Liver (tissue), 3 donors: Measurements from ENCODE around the gene TGM2.

Source experiments
- ATF3 ChIP-seq: IDR thresholded peaks from 2 replicates; pipeline ENCODE4 v1.6.1; 2016; ENCODE audit warnings: antibody characterized with exemption
- CTCF ChIP-seq: fragments of 150-350 bp; IDR thresholded peaks from 2 replicates; pipeline ENCODE4 v1.5.1; 2017; ENCODE audit warnings: improper control_type of control experiment, low read depth, low read length; ENCODE audit not compliant: missing input control
- FOXA1 ChIP-seq: IDR thresholded peaks from 2 replicates; pipeline ENCODE4 v1.6.1; 2016; ENCODE audit warnings: antibody characterized with exemption
- GABPA ChIP-seq, 2 donors: IDR thresholded peaks in 1 of 2; conservative IDR thresholded peaks in 1 of 2; 2 replicates each; pipeline ENCODE4 v1.6.1; 2016; ENCODE audit warnings: antibody characterized with exemption in 2 of 2, mild to moderate bottlenecking in 1 of 2, moderate library complexity in 1 of 2
- JUND ChIP-seq, 2 donors: IDR thresholded peaks; 2 replicates each; pipeline ENCODE4 v1.6.1; 2016; ENCODE audit warnings: antibody characterized with exemption in 2 of 2
- MAX ChIP-seq: IDR thresholded peaks from 2 replicates; pipeline ENCODE4 v1.6.1; 2016; ENCODE audit warnings: antibody characterized with exemption
- RAD21 ChIP-seq, 2 donors: IDR thresholded peaks; 2 replicates each; pipeline ENCODE4 v1.6.1; 2016; ENCODE audit warnings: antibody characterized with exemption in 2 of 2, mild to moderate bottlenecking in 2 of 2
- REST ChIP-seq: IDR thresholded peaks from 2 replicates; pipeline ENCODE4 v1.6.1; 2016; ENCODE audit warnings: antibody characterized with exemption, mild to moderate bottlenecking
- SP1 ChIP-seq: IDR thresholded peaks from 2 replicates; pipeline ENCODE4 v1.6.1; 2018; ENCODE audit warnings: antibody characterized with exemption, mild to moderate bottlenecking
- TAF1 ChIP-seq: conservative IDR thresholded peaks from 2 replicates; pipeline ENCODE4 v1.6.1; 2016; ENCODE audit warnings: antibody characterized with exemption, mild to moderate bottlenecking
- YY1 ChIP-seq: IDR thresholded peaks from 2 replicates; pipeline ENCODE4 v1.6.1; 2016; ENCODE audit warnings: antibody characterized with exemption, mild to moderate bottlenecking
- donor health status: healthy.
- donor health status: healthy.

GRCh38 chr20:38104285-38104684 is 60.8 kb downstream of the TGM2 start:
- TF ChIP-seq TAF1 (no peak), CTCF (no peak), ATF3 (no peak), GABPA (IDR thresholded peaks at IDR 0.05 in 1 of 2, conservative IDR thresholded peaks at IDR 0.05 in 1 of 2) (no peak), REST (no peak), YY1 (no peak), JUND (IDR thresholded peaks at IDR 0.05) (no peak), SP1 (no peak), RAD21 (IDR thresholded peaks at IDR 0.05) (no peak), MAX (no peak), FOXA1 (no peak)
